ENCODE data around the gene STXBP4.

- TF ChIP-seq ZBTB33 (IDR thresholded peaks at IDR 0.05; ENCODE audit: extremely low read depth, insufficient replicate concordance, low read length) (no peak), CBX3 (IDR thresholded peaks at IDR 0.05; ENCODE audit: low read depth) (no peak), CTCF (IDR thresholded peaks at IDR 0.05 in 2 of 3, conservative IDR thresholded peaks at IDR 0.05 in 1 of 3; ENCODE audit: borderline replicate concordance in 1 of 3, insufficient read depth in 1 of 3, low read depth in 2 of 3, low read length in 2 of 3) (no peak), POLR2AphosphoS5 (IDR thresholded peaks at IDR 0.05; ENCODE audit: low read depth, low read length) (no peak)
Observed at GRCh38 chr17:55037828-55038227, 69.3 kb downstream of the STXBP4 start.
